Body of pancreas (tissue), 4 donors: Measurements from ENCODE around the gene ADGRG3.

ENCODE experiments used
- POLR2A ChIP-seq, 3 donors: fragments of 450-650 bp; IDR thresholded peaks; one replicate each; pipeline ENCODE4 v1.6.1; 2016; ENCODE audit warnings: antibody characterized with exemption in 3 of 3, mild to moderate bottlenecking in 2 of 3
- TF ChIP-seq, protein P1 (sequence below), 7 experiments: fragments of 450-650 bp in 4 of 7; fragments of 200-600 bp in 3 of 7; sonication (generic) in 3 of 7; IDR thresholded peaks; one replicate each; pipeline ENCODE4 v1.5.1; 2016 to 2019; ENCODE audit warnings: antibody characterized with exemption in 7 of 7

- TF ChIP-seq, protein P1, sequence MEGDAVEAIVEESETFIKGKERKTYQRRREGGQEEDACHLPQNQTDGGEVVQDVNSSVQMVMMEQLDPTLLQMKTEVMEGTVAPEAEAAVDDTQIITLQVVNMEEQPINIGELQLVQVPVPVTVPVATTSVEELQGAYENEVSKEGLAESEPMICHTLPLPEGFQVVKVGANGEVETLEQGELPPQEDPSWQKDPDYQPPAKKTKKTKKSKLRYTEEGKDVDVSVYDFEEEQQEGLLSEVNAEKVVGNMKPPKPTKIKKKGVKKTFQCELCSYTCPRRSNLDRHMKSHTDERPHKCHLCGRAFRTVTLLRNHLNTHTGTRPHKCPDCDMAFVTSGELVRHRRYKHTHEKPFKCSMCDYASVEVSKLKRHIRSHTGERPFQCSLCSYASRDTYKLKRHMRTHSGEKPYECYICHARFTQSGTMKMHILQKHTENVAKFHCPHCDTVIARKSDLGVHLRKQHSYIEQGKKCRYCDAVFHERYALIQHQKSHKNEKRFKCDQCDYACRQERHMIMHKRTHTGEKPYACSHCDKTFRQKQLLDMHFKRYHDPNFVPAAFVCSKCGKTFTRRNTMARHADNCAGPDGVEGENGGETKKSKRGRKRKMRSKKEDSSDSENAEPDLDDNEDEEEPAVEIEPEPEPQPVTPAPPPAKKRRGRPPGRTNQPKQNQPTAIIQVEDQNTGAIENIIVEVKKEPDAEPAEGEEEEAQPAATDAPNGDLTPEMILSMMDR (IDR thresholded peaks at IDR 0.05), result no peak
- no peak for TF ChIP-seq POLR2A (IDR thresholded peaks at IDR 0.05)
Observed at GRCh38 chr16:57629516-57630406, 38.3 kb upstream of the ADGRG3 start.
